Hematopoietic multipotent progenitor cell treated with erythropoietin and hydrocortisone succinate and interleukin-3 and kit ligand, for 17 days (in vitro differentiated cells): ENCODE results near the gene PPP2R2C.

Experiments used
- DNase-seq: peaks from one replicate; pipeline ENCODE4 v3.0.0-alpha.2; 2015; ENCODE audit warnings: low spot score

Gene PPP2R2C

GRCh38 chr4:6306299-6306698 is 166.1 kb downstream of the PPP2R2C start:
- DNase-seq: no peak

GRCh38 chr4:6303943-6304342 is 168.5 kb downstream of the PPP2R2C start:
- DNase-seq: no peak

DNA sequence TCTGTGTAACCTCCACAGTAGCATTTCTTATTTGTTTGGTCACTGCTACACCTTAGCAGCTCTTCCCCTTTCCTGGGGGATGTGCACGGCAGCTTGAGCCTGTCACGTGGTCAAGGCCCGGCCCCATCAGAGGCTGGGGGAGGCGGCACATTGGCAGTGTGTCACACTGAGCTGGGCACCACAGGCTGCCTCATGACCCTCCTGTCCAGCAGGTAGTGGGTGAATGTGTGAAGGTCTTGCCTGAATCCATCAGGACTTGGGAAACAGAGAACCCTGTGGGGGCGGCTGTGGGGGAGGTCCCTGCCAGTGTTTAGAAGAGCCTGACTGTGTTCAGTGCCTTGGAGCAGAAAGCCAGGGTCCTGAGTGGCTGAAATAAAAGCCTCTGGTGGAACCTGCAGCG is 169.5 kb downstream of the PPP2R2C start:
- DNase-seq: no peak

DNA sequence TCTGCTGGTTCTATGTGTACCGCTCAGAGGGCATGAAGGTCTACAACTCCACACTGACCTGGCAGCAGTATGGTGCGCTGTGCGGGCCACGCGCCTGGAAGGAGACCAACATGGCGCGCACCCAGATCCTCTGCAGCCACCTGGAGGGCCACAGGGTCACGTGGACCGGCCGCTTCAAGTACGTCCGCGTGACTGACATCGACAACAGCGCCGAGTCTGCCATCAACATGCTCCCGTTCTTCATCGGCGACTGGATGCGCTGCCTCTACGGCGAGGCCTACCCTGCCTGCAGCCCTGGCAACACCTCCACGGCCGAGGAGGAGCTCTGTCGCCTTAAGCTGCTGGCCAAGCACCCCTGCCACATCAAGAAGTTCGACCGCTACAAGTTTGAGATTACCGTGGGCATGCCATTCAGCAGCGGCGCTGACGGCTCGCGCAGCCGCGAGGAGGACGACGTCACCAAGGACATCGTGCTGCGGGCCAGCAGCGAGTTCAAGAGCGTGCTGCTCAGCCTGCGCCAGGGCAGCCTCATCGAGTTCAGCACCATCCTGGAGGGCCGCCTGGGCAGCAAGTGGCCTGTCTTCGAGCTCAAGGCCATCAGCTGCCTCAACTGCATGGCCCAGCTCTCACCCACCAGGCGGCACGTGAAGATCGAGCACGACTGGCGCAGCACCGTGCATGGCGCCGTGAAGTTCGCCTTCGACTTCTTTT is 170.5 kb downstream of the PPP2R2C start:
- DNase-seq: no peak

DNA sequence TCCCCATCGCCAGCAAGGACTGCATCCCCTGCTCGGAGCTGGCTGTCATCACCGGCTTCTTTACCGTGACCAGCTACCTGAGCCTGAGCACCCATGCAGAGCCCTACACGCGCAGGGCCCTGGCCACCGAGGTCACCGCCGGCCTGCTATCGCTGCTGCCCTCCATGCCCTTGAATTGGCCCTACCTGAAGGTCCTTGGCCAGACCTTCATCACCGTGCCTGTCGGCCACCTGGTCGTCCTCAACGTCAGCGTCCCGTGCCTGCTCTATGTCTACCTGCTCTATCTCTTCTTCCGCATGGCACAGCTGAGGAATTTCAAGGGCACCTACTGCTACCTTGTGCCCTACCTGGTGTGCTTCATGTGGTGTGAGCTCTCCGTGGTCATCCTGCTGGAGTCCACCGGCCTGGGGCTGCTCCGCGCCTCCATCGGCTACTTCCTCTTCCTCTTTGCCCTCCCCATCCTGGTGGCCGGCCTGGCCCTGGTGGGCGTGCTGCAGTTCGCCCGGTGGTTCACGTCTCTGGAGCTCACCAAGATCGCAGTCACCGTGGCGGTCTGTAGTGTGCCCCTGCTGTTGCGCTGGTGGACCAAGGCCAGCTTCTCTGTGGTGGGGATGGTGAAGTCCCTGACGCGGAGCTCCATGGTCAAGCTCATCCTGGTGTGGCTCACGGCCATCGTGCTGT is 171.2 kb downstream of the PPP2R2C start:
- DNase-seq: no peak

- DNase-seq: no peak
Observed at GRCh38 chr4:6300359-6300758, 172.1 kb downstream of the PPP2R2C start.

GRCh38 chr4:6299875-6300274 is 172.5 kb downstream of the PPP2R2C start:
- DNase-seq: no peak

GRCh38 chr4:6298852-6299251 is 173.6 kb downstream of the PPP2R2C start:
- no peak for DNase-seq

GRCh38 chr4:6298035-6298434 is 174.4 kb downstream of the PPP2R2C start:
- DNase-seq: no peak

DNA sequence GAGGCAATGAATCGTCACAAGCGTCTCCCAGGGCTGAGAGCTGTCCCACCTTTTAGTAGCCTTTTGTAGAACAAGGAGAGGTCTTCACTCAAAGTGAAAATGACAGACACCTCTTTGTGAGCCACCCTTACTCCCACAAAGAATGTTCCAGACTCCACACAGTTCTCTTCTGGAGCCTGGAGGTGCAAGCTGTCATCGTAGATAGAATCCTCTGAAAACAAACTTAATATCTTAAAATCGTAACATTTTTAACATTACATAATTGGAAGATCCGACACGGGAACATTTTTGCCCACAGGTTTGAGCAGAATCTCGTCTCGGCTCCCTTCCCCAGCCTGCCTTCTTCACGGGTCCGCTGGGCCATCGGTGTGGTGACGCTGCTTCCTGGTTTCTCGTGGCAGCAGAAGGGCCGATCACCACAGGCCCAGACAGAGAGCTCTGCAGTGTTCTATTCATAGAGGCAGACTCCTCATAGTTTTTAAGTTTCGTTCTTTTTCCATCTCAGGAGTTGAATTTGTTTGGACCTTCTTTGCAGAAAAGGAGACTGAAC is 175.1 kb downstream of the PPP2R2C start:
- no peak for DNase-seq

- DNase-seq: no peak
Observed at GRCh38 chr4:6296026-6296425, 176.4 kb downstream of the PPP2R2C start.

DNA sequence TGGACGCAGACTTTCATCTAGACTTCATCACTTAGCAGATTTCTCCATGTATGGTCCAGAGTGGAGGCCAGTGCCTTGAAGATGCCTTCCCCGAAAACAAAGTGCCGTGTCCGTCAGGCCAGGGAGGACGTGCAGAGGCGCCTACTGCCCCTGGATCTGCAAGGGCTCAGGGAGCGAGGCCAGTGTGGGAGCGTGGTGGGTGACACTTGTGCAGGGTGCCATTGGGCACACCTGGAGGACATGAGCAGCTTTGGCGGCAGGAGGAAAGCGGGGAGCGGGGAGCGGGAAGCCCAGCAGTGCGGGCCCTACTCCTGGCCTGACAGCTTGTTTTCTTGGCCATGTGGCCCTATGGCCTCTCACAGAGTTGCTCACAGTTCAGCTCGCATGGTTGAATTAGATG is 176.9 kb downstream of the PPP2R2C start:
- no peak for DNase-seq

DNA sequence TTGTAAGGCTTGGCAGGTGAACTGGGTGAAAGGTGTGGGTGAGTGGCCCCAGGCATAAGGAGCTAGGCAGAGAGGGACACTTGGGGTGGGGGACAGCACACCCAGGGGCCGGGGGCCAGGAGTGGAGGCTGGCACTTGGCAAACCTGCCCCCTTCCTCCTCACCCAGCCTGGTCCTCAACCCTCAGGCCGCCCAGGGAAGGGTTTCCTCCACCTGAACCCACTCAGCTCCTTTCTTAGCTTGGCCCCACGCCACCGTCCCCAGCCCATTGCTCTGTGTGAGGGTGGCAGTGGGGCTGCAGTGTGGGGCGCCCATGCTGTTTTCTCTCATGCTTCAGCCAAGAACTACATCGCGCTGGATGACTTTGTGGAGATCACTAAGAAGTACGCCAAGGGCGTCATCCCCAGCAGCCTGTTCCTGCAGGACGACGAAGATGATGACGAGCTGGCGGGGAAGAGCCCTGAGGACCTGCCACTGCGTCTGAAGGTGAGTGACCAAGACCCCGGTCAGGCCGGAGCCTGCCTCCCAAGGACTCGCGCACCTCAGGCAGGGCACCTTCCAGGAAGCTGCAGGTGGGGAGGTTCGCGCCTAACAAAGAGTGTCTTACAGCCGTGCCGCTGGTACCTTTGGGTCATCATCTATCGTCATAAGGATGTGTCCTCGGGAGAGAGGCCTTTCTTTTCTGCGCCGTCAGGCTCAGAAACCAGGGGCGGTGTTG is 177.6 kb downstream of the PPP2R2C start:
- DNase-seq: no peak

DNA sequence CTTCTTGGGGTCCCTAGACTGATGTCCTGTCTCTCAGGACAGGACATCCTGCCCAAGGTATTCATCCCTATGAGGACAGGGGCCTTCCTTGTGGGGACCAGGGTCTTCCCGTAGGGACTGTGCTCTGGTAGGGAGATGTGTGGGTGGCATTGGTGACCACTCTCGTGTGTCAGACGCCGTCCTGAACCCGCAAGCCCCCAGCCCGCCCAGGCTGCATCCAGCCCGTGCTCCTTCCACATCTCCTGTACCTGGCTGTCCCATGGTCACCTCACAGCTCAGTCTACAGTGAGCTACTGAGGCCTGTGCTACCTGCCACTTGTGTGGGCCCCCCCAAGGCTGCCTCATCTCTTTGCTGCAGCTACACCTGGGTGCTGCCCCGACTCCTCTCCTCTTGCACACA is 178.8 kb downstream of the PPP2R2C start:
- no peak for DNase-seq

- DNase-seq: no peak
Observed at GRCh38 chr4:6293097-6293445, 179.3 kb downstream of the PPP2R2C start.

GRCh38 chr4:6292376-6293096 is 179.9 kb downstream of the PPP2R2C start:
- no peak for DNase-seq

DNA sequence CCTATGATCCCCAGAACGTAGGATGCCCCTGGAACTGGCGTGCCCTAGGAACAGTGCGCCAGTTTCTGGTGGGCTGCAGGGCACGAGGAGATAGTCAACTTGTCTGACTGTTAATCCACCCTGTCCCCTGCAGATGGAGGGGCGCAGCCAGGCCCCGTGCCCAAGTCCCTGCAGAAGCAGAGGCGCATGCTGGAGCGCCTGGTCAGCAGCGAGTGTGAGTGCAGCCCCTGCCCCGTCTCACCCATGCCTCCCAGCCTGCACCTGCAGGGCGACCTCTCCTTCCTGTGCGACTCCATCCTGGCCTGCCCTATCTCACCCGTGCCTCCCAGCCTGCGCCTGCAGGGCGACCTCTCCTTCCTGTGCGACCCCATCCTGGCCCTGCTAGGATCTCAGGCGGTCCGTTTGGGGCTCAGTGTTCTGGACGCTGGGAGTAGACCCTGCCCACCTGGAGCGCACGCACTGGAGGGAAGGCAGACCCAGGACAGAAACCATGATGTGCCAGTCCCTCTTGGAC is 180.6 kb downstream of the PPP2R2C start:
- DNase-seq: no peak

GRCh38 chr4:6290769-6291547 is 181.5 kb downstream of the PPP2R2C start:
- DNase-seq: no peak

GRCh38 chr4:6290256-6290655 is 182.2 kb downstream of the PPP2R2C start:
- DNase-seq: no peak

DNA sequence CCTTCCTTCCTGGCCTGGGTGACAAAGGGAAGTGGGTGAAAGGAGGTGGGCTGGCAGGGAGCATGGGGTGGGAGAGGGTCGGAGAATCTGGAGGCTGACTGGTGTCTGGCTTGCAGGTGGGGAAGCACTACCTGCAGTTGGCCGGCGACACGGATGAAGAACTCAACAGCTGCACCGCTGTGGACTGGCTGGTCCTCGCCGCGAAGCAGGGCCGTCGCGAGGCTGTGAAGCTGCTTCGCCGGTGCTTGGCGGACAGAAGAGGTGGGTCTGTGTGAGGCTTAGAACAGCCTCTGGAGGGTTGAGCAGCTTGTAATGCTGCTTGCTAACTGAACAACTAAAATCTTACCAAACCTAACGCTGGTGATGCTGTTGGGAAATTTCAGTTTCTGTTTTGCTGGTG is 183.5 kb downstream of the PPP2R2C start:
- DNase-seq: no peak

DNA sequence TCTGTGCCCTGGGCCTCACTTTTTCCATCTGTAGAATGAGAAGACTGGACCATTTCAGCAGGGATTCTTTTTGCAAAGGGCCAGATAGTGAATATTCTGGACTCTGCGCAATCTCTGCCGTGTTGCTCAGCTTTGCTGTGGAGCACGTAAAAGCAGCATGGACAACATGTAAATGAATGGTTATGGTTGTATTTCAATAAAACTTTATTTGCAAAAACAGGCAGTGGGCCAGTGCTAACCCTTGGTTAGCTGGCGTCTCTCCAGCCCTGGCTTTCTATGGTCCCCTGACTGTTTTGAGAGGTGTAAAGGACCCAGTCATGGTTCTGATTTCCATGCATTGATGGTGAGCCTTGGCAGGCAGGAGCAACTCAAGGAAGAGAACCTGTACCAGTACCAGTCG is 184.1 kb downstream of the PPP2R2C start:
- DNase-seq: no peak
